Heart right ventricle (tissue), 16 donors: Measurements from ENCODE around the gene RRAS2. TPM values are rescaled to one million over a fixed set of nuclear protein-coding genes. Genes with fewer than 3 reads are reported as not detected.
A peak's percentile ranks its signal among the peaks of the same experiment; 100 is the strongest.

Source experiments
- ATAC-seq, 8 donors: fragments of 200-7000 bp; cut with Tn5 transposase; one replicate each; pipeline ENCODE4 v1.9.1; 2020; ENCODE audit warnings: mild to moderate bottlenecking in 8 of 8, moderate library complexity in 8 of 8, moderate number of reproducible peaks in 1 of 8
- DNase-seq, 2 donors: peaks; one replicate each; pipeline ENCODE4 v3.0.0-alpha.2; 2020
- H3K27ac ChIP-seq, 10 donors: fragments of 200-600 bp; sonication (generic) in 2 of 10; one replicate each; pipeline versions ENCODE4 v1.5.0 to v1.8.0; 2020 to 2022; ENCODE audit warnings: mild to moderate bottlenecking in 3 of 10
- H3K27me3 ChIP-seq, 7 donors: fragments of 200-600 bp; one replicate each; pipeline ENCODE4 v1.8.0; 2021 to 2022; ENCODE audit warnings: mild to moderate bottlenecking in 2 of 7
- H3K36me3 ChIP-seq, 9 donors: fragments of 200-600 bp; sonication (generic) in 1 of 9; one replicate each; pipeline versions ENCODE4 v1.5.0 to v1.8.0; 2020 to 2022; ENCODE audit warnings: mild to moderate bottlenecking in 2 of 9
- H3K4me1 ChIP-seq, 9 donors: fragments of 200-600 bp; sonication (generic) in 1 of 9; one replicate each; pipeline versions ENCODE4 v1.5.0 to v1.8.0; 2020 to 2022; ENCODE audit warnings: mild to moderate bottlenecking in 4 of 9
- H3K4me3 ChIP-seq, 10 donors: fragments of 200-600 bp; sonication (generic) in 2 of 10; one replicate each; pipeline versions ENCODE4 v1.5.0 to v1.8.0; 2020 to 2022; ENCODE audit warnings: mild to moderate bottlenecking in 7 of 10, moderate library complexity in 2 of 10
- H3K9me3 ChIP-seq, 11 donors: fragments of 200-600 bp in 10 of 11; sonication (generic) in 2 of 11; one replicate each; pipeline versions ENCODE4 v1.5.0 to v1.8.0; 2013 to 2022; ENCODE audit warnings: mild to moderate bottlenecking in 2 of 11, control low read depth in 1 of 11, moderate library complexity in 1 of 11
- WGBS, 2 donors: extraction: QIAGEN DNeasy Blood & Tissue Kit; methylation state at CpG; one replicate each; pipeline ENCODE4 v1.1.7; 2013; ENCODE audit warnings: inconsistent platforms in 1 of 2; 5-methylcytosine and 5-hydroxymethylcytosine counted together
- intact Hi-C, 10 donors: fragments of 100-400 bp; cut with DNase I; formaldehyde crosslinking; loops; one replicate each; pipeline versions ENCODE4 v1.11.1 to v1.14.2; 2022
- polyA plus RNA-seq, 2 donors: library from polyadenylated mRNA; stranded (reverse); fragments of 200-250 nt; gene quantifications; one replicate each; pipeline ENCODE4 v1.2.3, GENCODE V29; 2013
- total RNA-seq, 10 donors: library from RNA; stranded (reverse); fragmentation: NEBNext Ultra II Directional in 3 of 10; extraction: Animal tissue kit (Norgen Biotek cat#: 25700) in 3 of 10; gene quantifications; one replicate each; pipeline versions ENCODE4 v1.2.1 to v1.2.4, GENCODE V29; 2021 to 2023
- TF ChIP-seq, protein P1 (sequence below), 9 donors: fragments of 200-600 bp; sonication (generic) in 2 of 9; IDR thresholded peaks; one replicate each; pipeline versions ENCODE4 v1.5.0 to v1.8.0; 2021 to 2022; ENCODE audit warnings: antibody characterized with exemption in 9 of 9, mild to moderate bottlenecking in 5 of 9, moderate library complexity in 1 of 9
- donor health status: Arrhythmogenic right ventricular cardiomyopathy.
- donor health status: ischemic (EF 13 %, LVEDD 7.1; RV severe dilation, severe dysfunction).
- donor health status: healthy with polysubstance abuse.
- donor health status: DM: no; HTN: yes; CAD: no.
- donor health status: DM: no; HTN: no; CAD: no.
- donor health status: ischemic (EF 25% LVEDD 6.9; RV normal size, moderate dysfunction).
- donor health status: ischemic (EF 25% LVEDD 5.7; RV mildly dilated, moderate dysfunction).
- donor health status: healthy.
- donor health status: DM: yes; HTN: yes; CAD: no.
- donor health status: Ischemic cardiomyopathy.
- donor health status: ischemic (EF 35%, LVEDD 5.7; RV mildly dilated, moderate dysfunction).
- donor health status: nonischemic (EF 11% LVEDD 7.7; RV severe dilation, severe dysfunction).
- donor health status: DM: yes; HTN: yes; CAD: no.
- donor health status: PGD.
- donor health status: ischemic (EF 29% LVEDD 5.4; RV normal size, mild dysfunction).
- donor health status: nonischemic (EF 23%, LVEDD 6.1; RV moderate dilation, normal function).

Gene RRAS2
- total and polyA plus RNA-seq, 12 donors = 20.8 to 142 (median 37.3) TPM

DNA sequence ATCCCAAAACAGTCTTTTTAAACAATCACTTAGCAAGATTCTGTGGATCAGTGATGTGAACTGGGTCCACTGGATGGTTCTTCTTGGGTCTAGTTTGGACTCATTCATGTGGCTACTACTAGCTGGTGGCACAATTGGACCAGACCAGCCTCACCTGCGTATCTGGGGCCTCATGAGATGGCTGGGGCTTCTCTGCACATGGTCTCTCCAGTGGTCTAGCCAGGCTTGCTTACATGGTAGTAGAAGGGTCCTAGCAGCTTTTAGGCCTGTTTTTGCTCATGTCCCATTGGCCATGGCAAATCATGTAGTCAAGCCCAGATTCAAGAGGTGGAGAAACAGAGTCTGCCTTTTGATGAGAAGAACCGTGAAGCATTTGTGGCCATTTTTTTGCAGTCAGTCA lies 94.0 kb downstream of the RRAS2 start:
- DNase-seq = no peak
- Histone ChIP-seq H3K36me3 (peaks cover 0 to 27% (median 0%) of the 10 kb centered on the region in 9 donors), H3K4me1 (peaks cover 0 to 6% (median 0%) of the 10 kb centered on the region in 9 donors), H3K4me3 (no peak overlapping the region), H3K27me3 (no peaks in the 10 kb centered on the region), H3K27ac (no peak overlapping the region), H3K9me3 (no peaks in the 10 kb centered on the region)
- 98% methylated on average over 2 of the region's 2 CpGs for WGBS, 2 donors
- ATAC-seq = peak in 1 of 8 donors; percentile 24
- intact Hi-C loops = no loop called here
- TF ChIP-seq, protein P1, sequence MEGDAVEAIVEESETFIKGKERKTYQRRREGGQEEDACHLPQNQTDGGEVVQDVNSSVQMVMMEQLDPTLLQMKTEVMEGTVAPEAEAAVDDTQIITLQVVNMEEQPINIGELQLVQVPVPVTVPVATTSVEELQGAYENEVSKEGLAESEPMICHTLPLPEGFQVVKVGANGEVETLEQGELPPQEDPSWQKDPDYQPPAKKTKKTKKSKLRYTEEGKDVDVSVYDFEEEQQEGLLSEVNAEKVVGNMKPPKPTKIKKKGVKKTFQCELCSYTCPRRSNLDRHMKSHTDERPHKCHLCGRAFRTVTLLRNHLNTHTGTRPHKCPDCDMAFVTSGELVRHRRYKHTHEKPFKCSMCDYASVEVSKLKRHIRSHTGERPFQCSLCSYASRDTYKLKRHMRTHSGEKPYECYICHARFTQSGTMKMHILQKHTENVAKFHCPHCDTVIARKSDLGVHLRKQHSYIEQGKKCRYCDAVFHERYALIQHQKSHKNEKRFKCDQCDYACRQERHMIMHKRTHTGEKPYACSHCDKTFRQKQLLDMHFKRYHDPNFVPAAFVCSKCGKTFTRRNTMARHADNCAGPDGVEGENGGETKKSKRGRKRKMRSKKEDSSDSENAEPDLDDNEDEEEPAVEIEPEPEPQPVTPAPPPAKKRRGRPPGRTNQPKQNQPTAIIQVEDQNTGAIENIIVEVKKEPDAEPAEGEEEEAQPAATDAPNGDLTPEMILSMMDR (IDR thresholded peaks at IDR 0.05) = no peak

DNA sequence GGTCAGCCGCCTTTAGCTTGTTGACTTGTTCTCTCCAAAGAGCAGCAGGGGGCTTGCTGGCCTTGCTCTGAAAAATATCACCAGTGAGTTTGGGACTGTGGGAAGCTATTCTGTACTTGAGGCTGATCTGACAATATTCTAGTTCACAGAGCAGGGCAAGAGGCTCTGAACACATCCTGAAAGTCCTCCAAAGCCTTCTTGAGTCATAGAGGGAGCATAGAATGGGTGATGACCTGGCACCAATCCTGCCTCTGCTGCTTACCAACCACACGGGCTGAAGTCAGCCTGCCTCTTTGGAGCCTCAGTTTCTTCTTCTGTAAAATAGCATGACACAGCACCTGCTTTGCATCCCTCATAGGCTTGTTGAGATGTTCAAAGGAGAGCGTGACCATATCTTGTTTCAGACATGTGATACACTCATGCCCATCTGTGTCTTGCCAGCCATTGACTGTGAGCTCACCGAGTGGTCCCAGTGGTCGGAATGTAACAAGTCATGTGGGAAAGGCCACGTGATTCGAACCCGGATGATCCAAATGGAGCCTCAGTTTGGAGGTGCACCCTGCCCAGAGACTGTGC lies 96.6 kb downstream of the RRAS2 start:
- intact Hi-C loops = no loop called here
- DNase-seq (no peak), ATAC-seq (no peak)
- 92 to 94% methylated on average over 8 of the region's 8 CpGs for WGBS, 2 donors
- H3K4me1 ChIP-seq = peaks cover 0 to 6% (median 0%) of the 10 kb centered on the region in 9 donors
- H3K4me3 ChIP-seq = no peak overlapping the region
- H3K9me3 ChIP-seq = no peaks in the 10 kb centered on the region
- peaks cover 0 to 4% (median 0%) of the 10 kb centered on the region in 7 donors for H3K27me3 ChIP-seq
- TF ChIP-seq, protein P1 (IDR thresholded peaks at IDR 0.05) = no peak
- peaks cover 0 to 23% (median 0%) of the 10 kb centered on the region in 9 donors for H3K36me3 ChIP-seq
- no peak overlapping the region for H3K27ac ChIP-seq

DNA sequence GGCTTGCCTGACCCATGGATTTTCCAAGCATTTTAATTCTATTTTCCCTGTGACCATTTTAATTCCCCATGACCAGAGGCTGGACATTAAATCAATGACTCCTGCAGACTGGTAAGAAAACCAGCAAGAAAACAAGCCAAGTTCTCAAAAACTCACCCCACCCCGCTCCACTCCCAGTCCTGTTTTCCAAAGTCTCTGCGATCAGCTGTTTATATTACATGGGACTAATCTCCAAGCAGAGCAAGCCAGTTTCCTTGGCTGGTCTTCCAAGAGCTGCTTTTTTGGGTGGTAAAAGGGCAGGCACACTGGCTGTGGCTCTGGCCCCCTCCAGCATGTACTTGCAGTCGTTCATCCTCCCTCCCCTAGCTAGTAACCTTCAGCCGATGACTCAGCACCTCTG lies 97.9 kb downstream of the RRAS2 start:
- 77 to 80% methylated on average over 4 of the region's 4 CpGs for WGBS, 2 donors
- ATAC-seq (peak in 2 of 8 donors; percentile 14 to 41), DNase-seq (no peak)
- H3K27me3 ChIP-seq = peaks cover 0 to 14% (median 0%) of the 10 kb centered on the region in 7 donors
- no peak overlapping the region for H3K27ac ChIP-seq
- peaks cover 0 to 6% (median 0%) of the 10 kb centered on the region in 9 donors for H3K4me1 ChIP-seq
- H3K9me3 ChIP-seq = no peaks in the 10 kb centered on the region
- peaks cover 0 to 19% (median 0%) of the 10 kb centered on the region in 9 donors for H3K36me3 ChIP-seq
- no peak overlapping the region for H3K4me3 ChIP-seq
- intact Hi-C loops = no loop called here
- TF ChIP-seq, protein P1 (IDR thresholded peaks at IDR 0.05) = no peak

DNA sequence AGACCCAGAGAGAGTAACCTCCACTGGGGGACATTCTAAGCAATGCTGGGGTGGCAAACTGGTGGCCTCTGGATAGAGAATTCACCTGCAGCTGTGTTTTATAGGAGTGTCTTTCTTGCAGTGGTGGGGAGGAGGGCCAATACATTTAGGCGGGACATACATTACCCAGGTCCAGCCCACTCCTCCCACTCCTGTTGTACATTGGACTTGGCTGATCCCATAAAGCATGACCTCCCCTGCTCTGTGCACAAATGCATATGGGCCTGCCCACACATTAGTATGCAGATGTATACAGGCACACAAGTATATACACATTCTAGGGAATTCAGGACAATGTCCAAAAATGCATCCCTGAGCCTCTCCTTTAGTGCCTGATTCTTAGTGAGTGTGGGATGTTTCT lies 99.1 kb downstream of the RRAS2 start:
- 97 to 100% methylated on average over 1 of the region's 1 CpG for WGBS, 2 donors
- intact Hi-C loops = no loop called here

More for the DNA sequence above, 99.1 kb downstream of the RRAS2 start:
- Histone ChIP-seq H3K9me3 (no peaks in the 10 kb centered on the region), H3K27ac (no peak overlapping the region), H3K36me3 (peaks cover 0 to 7% (median 0%) of the 10 kb centered on the region in 9 donors), H3K4me1 (peaks cover 0 to 6% (median 0%) of the 10 kb centered on the region in 9 donors), H3K4me3 (no peak overlapping the region), H3K27me3 (peaks cover 0 to 15% (median 0%) of the 10 kb centered on the region in 7 donors)
- no peak for DNase-seq
- ATAC-seq = peak in 2 of 8 donors; percentile 9 to 10
- TF ChIP-seq, protein P1 (IDR thresholded peaks at IDR 0.05) = no peak
